K562 (cell line): Measurements from ENCODE around the gene SMIM29. TPM values are rescaled to one million over a fixed set of nuclear protein-coding genes. Genes with fewer than 3 reads are reported as not detected.

Source experiments
- DDX20 ChIP-seq: fragments of 450-650 bp; IDR thresholded peaks from 2 replicates; pipeline ENCODE4 v1.6.1; 2016; ENCODE audit warnings: missing genetic modification characterization, low read depth, mild to moderate bottlenecking, missing compliant biosample characterization, moderate library complexity
- ETV1 ChIP-seq: fragments of 450-650 bp; conservative IDR thresholded peaks from 2 replicates; pipeline ENCODE4 v1.6.1; 2016; ENCODE audit warnings: missing genetic modification characterization, control low read depth, low read depth, missing compliant biosample characterization
- ETV5 ChIP-seq: sonication (generic); formaldehyde crosslinking; IDR thresholded peaks from 2 replicates; pipeline ENCODE4 v1.4.0; 2020; ENCODE audit warnings: low read depth, mild to moderate bottlenecking, missing genetic modification reagents
- KLF16 ChIP-seq: IDR thresholded peaks from 2 replicates; pipeline ENCODE4 v1.6.1; 2016; ENCODE audit warnings: antibody characterized with exemption
- MAZ ChIP-seq, 2 experiments: fragments of 450-650 bp in 1 of 2; sonication (generic) in 1 of 2; formaldehyde crosslinking; IDR thresholded peaks in 1 of 2; conservative IDR thresholded peaks in 1 of 2; 2 replicates each; pipeline versions ENCODE4 v1.4.0 to v1.5.0; 2020; ENCODE audit warnings: mild to moderate bottlenecking in 1 of 2, missing genetic modification reagents in 1 of 2
- MEIS2 ChIP-seq: fragments of 450-650 bp; IDR thresholded peaks from 2 replicates; pipeline ENCODE4 v1.6.1; 2014; ENCODE audit warnings: mild to moderate bottlenecking; ENCODE audit not compliant: partially characterized antibody
- SRSF1 ChIP-seq: fragments of 200-400 bp; formaldehyde crosslinking; IDR thresholded peaks from 2 replicates; pipeline ENCODE4 v1.6.1; 2017; ENCODE audit warnings: mild to moderate bottlenecking, low read depth, low read length, moderate library complexity
- SRSF3 ChIP-seq: fragments of 200-400 bp; formaldehyde crosslinking; IDR thresholded peaks from 2 replicates; pipeline ENCODE4 v1.6.1; 2016; ENCODE audit warnings: mild to moderate bottlenecking, low read length, moderate library complexity; ENCODE audit not compliant: insufficient read depth
- ZFPM2 ChIP-seq: fragments of 250-450 bp; sonication (Bioruptor Pico); IDR thresholded peaks from 2 replicates; pipeline ENCODE4 v1.5.1; 2022; ENCODE audit warnings: mild to moderate bottlenecking
- ZNF12 ChIP-seq: sonication (generic); formaldehyde crosslinking; IDR thresholded peaks from 2 replicates; pipeline ENCODE4 v1.4.0; 2020; ENCODE audit warnings: mild to moderate bottlenecking, missing genetic modification reagents
- ZNF143 ChIP-seq: sonication (generic); formaldehyde crosslinking; IDR thresholded peaks from 2 replicates; pipeline ENCODE4 v1.9.0; 2022; ENCODE audit warnings: mild to moderate bottlenecking, missing genetic modification reagents
- polyA plus RNA-seq, 8 experiments: library from polyadenylated mRNA; depleted of rRNA in 4 of 8; stranded (reverse) in 5 of 8; unstranded in 3 of 8; fragments of >200 nt; fragmentation: Nextera tagmentation in 2 of 8; fragmentation: Illumina TruSeq in 1 of 8; extraction: Ambion mirVana in 2 of 8; extraction: Trizol in 1 of 8; gene quantifications; 2 replicates each; pipeline versions ENCODE4 v1.2.1 to v1.2.3, GENCODE V29; 2011 to 2014; ENCODE audit warnings: inconsistent platforms in 1 of 8, missing spikeins in 1 of 8
- total RNA-seq, 7 experiments: library from RNA; depleted of rRNA in 6 of 7; stranded (reverse); fragments of >200 nt in 6 of 7; fragmentation: Illumina TruSeq in 2 of 7; extraction: Trizol in 2 of 7; gene quantifications; 2 replicates each; pipeline versions ENCODE4 v1.2.1 to v1.2.3, GENCODE V29; 2011 to 2021; ENCODE audit warnings: low replicate concordance in 1 of 7
- TF ChIP-seq, protein P1 (sequence below): fragments of 450-650 bp; IDR thresholded peaks from 2 replicates; pipeline ENCODE4 v1.6.1; 2016; ENCODE audit warnings: antibody characterized with exemption
- TF ChIP-seq, protein P2 (sequence below): sonication (generic); formaldehyde crosslinking; IDR thresholded peaks from 2 replicates; pipeline ENCODE4 v1.8.1; 2023; ENCODE audit warnings: mild to moderate bottlenecking, missing genetic modification reagents
- TF ChIP-seq, protein P3 (sequence below): fragments of 450-650 bp; formaldehyde crosslinking; IDR thresholded peaks from 2 replicates; pipeline ENCODE4 v1.4.0; 2020; ENCODE audit warnings: mild to moderate bottlenecking
- TF ChIP-seq, protein P4 (sequence below): fragments of 250-450 bp; sonication (Bioruptor Pico); IDR thresholded peaks from 2 replicates; pipeline ENCODE4 v1.5.0; 2021
- TF ChIP-seq, protein P5 (sequence below): fragments of 450-650 bp; IDR thresholded peaks from 2 replicates; pipeline ENCODE4 v1.6.1; 2016
- TF ChIP-seq, protein P6 (sequence below): fragments of 450-650 bp; conservative IDR thresholded peaks from 2 replicates; pipeline ENCODE4 v1.6.1; 2016; ENCODE audit warnings: missing genetic modification characterization, low read depth, mild to moderate bottlenecking, missing compliant biosample characterization, moderate library complexity

Gene SMIM29
- total and polyA plus RNA-seq, 9 of the 15 experiments (the other 6 are each of a cell fraction or from before 2014, with no cell fraction given): 6.5 to 36.7 (median 20.9) TPM

DNA sequence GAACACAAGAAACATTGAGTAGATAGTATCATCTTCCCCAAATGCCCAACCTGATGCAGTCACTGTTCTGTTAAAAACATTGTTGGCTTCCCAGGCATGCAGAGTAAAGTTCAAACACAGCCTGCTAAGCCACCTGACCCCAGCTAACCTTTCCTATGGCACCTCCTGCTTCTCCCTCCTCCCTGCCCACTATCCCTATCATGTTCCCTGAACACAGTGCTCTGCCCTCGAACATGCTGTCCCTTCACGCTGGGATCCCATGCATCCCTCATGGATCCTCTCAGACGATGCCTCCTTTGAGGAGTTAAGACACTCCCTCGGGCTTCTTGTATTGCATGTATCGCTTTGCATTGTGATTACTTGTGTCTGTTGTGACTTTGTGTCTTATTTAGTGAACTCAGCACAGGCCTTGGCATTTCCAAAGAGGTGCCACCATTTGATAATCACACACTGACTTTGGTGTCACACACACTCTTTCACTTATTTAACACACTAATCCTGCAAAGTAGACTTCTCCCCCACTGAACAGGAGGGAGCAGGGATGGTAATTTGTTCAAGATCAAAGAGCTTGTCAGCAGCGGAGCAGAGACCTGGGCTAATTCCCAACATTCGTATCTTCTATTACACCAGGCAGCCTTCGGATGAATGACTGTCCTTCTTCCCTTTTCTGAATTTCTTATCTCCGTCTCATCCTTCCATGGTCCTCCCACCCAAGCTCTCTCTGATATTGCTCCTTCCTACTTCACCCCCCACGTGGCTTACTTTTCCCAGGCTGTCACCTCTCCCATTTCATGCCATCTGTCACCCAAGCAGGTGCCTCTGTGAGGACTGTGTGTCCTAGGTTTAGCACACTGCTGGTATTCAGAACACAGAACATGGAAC lies 28.3 kb upstream of the SMIM29 start (continued):
- 0 out of 2 replicates have a peak, but pooled peaks have one; percentile 17 for TF ChIP-seq ETV5 (CRISPR knock-in tag)
- TF ChIP-seq DDX20 (tag): no peak
- TF ChIP-seq KLF16: peak; percentile 76; the same call in 1 of the 2 replicates
- TF ChIP-seq, protein P1, sequence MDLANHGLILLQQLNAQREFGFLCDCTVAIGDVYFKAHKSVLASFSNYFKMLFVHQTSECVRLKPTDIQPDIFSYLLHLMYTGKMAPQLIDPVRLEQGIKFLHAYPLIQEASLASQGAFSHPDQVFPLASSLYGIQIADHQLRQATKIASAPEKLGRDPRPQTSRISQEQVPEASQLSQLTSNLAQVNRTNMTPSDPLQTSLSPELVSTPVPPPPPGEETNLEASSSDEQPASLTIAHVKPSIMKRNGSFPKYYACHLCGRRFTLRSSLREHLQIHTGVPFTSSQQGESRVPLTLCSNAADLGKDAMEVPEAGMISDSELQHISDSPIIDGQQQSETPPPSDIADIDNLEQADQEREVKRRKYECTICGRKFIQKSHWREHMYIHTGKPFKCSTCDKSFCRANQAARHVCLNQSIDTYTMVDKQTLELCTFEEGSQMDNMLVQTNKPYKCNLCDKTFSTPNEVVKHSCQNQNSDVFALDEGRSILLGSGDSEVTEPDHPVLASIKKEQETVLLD: no peak
- no peak; a peak in 1 of 4 replicates for TF ChIP-seq MAZ (CRISPR knock-in tag; conservative IDR thresholded peaks at IDR 0.05 in 1 of 2, IDR thresholded peaks at IDR 0.05 in 1 of 2)
- TF ChIP-seq ZFPM2 (CRISPR knock-in tag): no peak
- TF ChIP-seq, protein P2, sequence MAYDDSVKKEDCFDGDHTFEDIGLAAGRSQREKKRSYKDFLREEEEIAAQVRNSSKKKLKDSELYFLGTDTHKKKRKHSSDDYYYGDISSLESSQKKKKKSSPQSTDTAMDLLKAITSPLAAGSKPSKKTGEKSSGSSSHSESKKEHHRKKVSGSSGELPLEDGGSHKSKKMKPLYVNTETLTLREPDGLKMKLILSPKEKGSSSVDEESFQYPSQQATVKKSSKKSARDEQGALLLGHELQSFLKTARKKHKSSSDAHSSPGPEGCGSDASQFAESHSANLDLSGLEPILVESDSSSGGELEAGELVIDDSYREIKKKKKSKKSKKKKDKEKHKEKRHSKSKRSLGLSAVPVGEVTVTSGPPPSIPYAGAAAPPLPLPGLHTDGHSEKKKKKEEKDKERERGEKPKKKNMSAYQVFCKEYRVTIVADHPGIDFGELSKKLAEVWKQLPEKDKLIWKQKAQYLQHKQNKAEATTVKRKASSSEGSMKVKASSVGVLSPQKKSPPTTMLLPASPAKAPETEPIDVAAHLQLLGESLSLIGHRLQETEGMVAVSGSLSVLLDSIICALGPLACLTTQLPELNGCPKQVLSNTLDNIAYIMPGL (CRISPR knock-in tag): no peak
- TF ChIP-seq, protein P3, sequence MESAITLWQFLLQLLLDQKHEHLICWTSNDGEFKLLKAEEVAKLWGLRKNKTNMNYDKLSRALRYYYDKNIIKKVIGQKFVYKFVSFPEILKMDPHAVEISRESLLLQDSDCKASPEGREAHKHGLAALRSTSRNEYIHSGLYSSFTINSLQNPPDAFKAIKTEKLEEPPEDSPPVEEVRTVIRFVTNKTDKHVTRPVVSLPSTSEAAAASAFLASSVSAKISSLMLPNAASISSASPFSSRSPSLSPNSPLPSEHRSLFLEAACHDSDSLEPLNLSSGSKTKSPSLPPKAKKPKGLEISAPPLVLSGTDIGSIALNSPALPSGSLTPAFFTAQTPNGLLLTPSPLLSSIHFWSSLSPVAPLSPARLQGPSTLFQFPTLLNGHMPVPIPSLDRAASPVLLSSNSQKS (CRISPR knock-in tag): no peak
- TF ChIP-seq, protein P4, sequence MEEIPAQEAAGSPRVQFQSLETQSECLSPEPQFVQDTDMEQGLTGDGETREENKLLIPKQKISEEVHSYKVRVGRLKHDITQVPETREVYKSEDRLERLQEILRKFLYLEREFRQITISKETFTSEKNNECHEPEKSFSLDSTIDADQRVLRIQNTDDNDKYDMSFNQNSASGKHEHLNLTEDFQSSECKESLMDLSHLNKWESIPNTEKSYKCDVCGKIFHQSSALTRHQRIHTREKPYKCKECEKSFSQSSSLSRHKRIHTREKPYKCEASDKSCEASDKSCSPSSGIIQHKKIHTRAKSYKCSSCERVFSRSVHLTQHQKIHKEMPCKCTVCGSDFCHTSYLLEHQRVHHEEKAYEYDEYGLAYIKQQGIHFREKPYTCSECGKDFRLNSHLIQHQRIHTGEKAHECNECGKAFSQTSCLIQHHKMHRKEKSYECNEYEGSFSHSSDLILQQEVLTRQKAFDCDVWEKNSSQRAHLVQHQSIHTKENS (CRISPR knock-in tag): no peak
- no peak for TF ChIP-seq SRSF3
- peak; percentile 65 for TF ChIP-seq MEIS2
- TF ChIP-seq, protein P5, sequence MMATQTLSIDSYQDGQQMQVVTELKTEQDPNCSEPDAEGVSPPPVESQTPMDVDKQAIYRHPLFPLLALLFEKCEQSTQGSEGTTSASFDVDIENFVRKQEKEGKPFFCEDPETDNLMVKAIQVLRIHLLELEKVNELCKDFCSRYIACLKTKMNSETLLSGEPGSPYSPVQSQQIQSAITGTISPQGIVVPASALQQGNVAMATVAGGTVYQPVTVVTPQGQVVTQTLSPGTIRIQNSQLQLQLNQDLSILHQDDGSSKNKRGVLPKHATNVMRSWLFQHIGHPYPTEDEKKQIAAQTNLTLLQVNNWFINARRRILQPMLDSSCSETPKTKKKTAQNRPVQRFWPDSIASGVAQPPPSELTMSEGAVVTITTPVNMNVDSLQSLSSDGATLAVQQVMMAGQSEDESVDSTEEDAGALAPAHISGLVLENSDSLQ: peak; percentile 69
- no peak for TF ChIP-seq ZNF143 (CRISPR knock-in tag)
- TF ChIP-seq, protein P6, sequence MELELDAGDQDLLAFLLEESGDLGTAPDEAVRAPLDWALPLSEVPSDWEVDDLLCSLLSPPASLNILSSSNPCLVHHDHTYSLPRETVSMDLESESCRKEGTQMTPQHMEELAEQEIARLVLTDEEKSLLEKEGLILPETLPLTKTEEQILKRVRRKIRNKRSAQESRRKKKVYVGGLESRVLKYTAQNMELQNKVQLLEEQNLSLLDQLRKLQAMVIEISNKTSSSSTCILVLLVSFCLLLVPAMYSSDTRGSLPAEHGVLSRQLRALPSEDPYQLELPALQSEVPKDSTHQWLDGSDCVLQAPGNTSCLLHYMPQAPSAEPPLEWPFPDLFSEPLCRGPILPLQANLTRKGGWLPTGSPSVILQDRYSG (tag): no peak
- TF ChIP-seq ZNF12: no peak
- TF ChIP-seq SRSF1: no peak
- TF ChIP-seq ETV1 (tag): no peak
